GM23248 (cell line): ENCODE results near the gene FUT9. TPM values are rescaled to one million over a fixed set of nuclear protein-coding genes. Genes with fewer than 3 reads are reported as not detected.

Source experiments
- DNase-seq: peaks from one replicate; pipeline ENCODE4 v3.0.0-alpha.2; 2015
- H2AFZ ChIP-seq: fragments of 200-600 bp; sonication (generic); 2 replicates; pipeline ENCODE4 v1.6.1; 2016; ENCODE audit warnings: antibody characterized with exemption
- H3F3A ChIP-seq: fragments of 200-600 bp; sonication (generic); 2 replicates; pipeline ENCODE4 v1.6.1; 2016; ENCODE audit warnings: mild to moderate bottlenecking, antibody characterized with exemption, mixed run types; ENCODE audit not compliant: insufficient read depth
- H3K27ac ChIP-seq: fragments of 200-600 bp; sonication (generic); 2 replicates; pipeline ENCODE4 v1.5.1; 2016; ENCODE audit warnings: mild to moderate bottlenecking
- H3K27me3 ChIP-seq: fragments of 200-600 bp; sonication (generic); replicated peaks from 2 replicates; pipeline ENCODE4 v1.6.1; 2016; ENCODE audit warnings: mild to moderate bottlenecking; ENCODE audit not compliant: insufficient read depth
- H3K36me3 ChIP-seq: fragments of 200-600 bp; sonication (generic); 2 replicates; pipeline ENCODE4 v1.6.1; 2016; ENCODE audit warnings: low read depth, mild to moderate bottlenecking
- H3K4me1 ChIP-seq: fragments of 200-600 bp; sonication (generic); 2 replicates; pipeline ENCODE4 v1.6.1; 2016; ENCODE audit warnings: mild to moderate bottlenecking; ENCODE audit not compliant: insufficient read depth
- H3K4me2 ChIP-seq: fragments of 200-600 bp; sonication (generic); one replicate; pipeline ENCODE4 v1.6.1; 2016; ENCODE audit warnings: mild to moderate bottlenecking; ENCODE audit not compliant: unreplicated experiment
- H3K4me3 ChIP-seq: fragments of 200-600 bp; sonication (generic); 2 replicates; pipeline ENCODE4 v1.5.1; 2016; ENCODE audit warnings: mild to moderate bottlenecking
- H3K79me2 ChIP-seq: fragments of 200-600 bp; sonication (generic); 2 replicates; pipeline ENCODE4 v1.6.1; 2016; ENCODE audit warnings: mild to moderate bottlenecking; ENCODE audit not compliant: insufficient read depth
- H3K9ac ChIP-seq: fragments of 200-600 bp; sonication (generic); 2 replicates; pipeline ENCODE4 v1.6.1; 2016; ENCODE audit warnings: mild to moderate bottlenecking
- H3K9me2 ChIP-seq: fragments of 200-600 bp; sonication (generic); 2 replicates; pipeline ENCODE4 v1.6.1; 2016; ENCODE audit warnings: mixed run types, mild to moderate bottlenecking, moderate library complexity; ENCODE audit not compliant: insufficient read depth
- H3K9me3 ChIP-seq: fragments of 200-600 bp; sonication (generic); one replicate; pipeline ENCODE4 v1.6.1; 2017; ENCODE audit warnings: low read depth
- H4K20me1 ChIP-seq: fragments of 200-600 bp; sonication (generic); 2 replicates; pipeline ENCODE4 v1.6.0; 2016; ENCODE audit not compliant: insufficient read depth
- EZH2 ChIP-seq: fragments of 200-600 bp; sonication (generic); IDR thresholded peaks from 2 replicates; pipeline ENCODE4 v1.6.1; 2018; ENCODE audit warnings: antibody characterized with exemption, mild to moderate bottlenecking; ENCODE audit not compliant: insufficient read depth, poor library complexity, severe bottlenecking
- EZH2phosphoT487 ChIP-seq: fragments of 200-600 bp; sonication (generic); IDR thresholded peaks from 2 replicates; pipeline ENCODE4 v1.6.1; 2018; ENCODE audit warnings: antibody characterized with exemption, moderate library complexity, mild to moderate bottlenecking, low read depth; ENCODE audit not compliant: insufficient read depth
- WGBS, 2 experiments: methylation state at CpG; one replicate each; pipeline ENCODE4 v1.1.6; 2015 to 2017; ENCODE audit warnings: low lambda C conversion rate in 2 of 2, low coverage in 1 of 2; ENCODE audit errors: missing lambda C conversion rate in 2 of 2; 5-methylcytosine and 5-hydroxymethylcytosine counted together
- in situ Hi-C: fragments of 300-500 bp; cut with MboI; formaldehyde crosslinking; loops from 2 replicates; pipeline ENCODE4 v1.15.0; 2020
- polyA plus RNA-seq: library from polyadenylated mRNA; unstranded; fragments of >200 nt; fragmentation: Nextera tagmentation; extraction: Ambion mirVana; gene quantifications from 2 replicates; pipeline ENCODE4 v1.2.1, GENCODE V29; 2016
- total RNA-seq: library from RNA; depleted of rRNA; stranded (reverse); fragments of >200 nt; shearing (Covaris generic); gene quantifications from 2 replicates; pipeline ENCODE4 v1.2.3, GENCODE V29; 2014; rRNA removed

FUT9 gene
- not detected in 2 replicates for total RNA-seq
- polyA plus RNA-seq, result not detected in 2 replicates

GRCh38 chr6:96015518-96016333, at the start of gene FUT9:
Gene FUT9 (plus strand): TSS chr6:96015974. CDS start chr6:96203156, 187,182 bp downstream.
- Histone ChIP-seq H3K4me2 (no peak within 1 kb of the TSS), H2AFZ (no peak within 1 kb of the TSS), H4K20me1 (no peaks in the 10 kb centered on the region), H3K9me3 (no peaks in the 10 kb centered on the region), H3K9ac (no peak within 1 kb of the TSS), H3K4me1 (no peaks in the 10 kb centered on the region), H3K27me3 (no peaks in the 10 kb centered on the region), H3F3A (no peaks in the 10 kb centered on the region), H3K9me2 (no peaks in the 10 kb centered on the region), H3K4me3 (no peak within 1 kb of the TSS), H3K79me2 (no peaks in the 10 kb centered on the region), H3K36me3 (no peaks in the 10 kb centered on the region), H3K27ac (no peak within 1 kb of the TSS)
- no peak for DNase-seq
- in situ Hi-C loops, result no loop called here
- 7% methylated on average over 41 to 62 of the region's 62 CpGs for WGBS, 2 experiments
- TF ChIP-seq EZH2 (no peak), EZH2phosphoT487 (no peak)

GRCh38 chr6:95967594-95967993, 48.2 kb upstream of the FUT9 start:
- DNase-seq, result no peak
- no peak overlapping the region for H3K9ac ChIP-seq

GRCh38 chr6:95973976-95974375, 41.8 kb upstream of the FUT9 start:
- H3K36me3 ChIP-seq, result no peaks in the 10 kb centered on the region
- no peak overlapping the region for H3K4me3 ChIP-seq
- H3K9ac ChIP-seq, result no peak overlapping the region
- in situ Hi-C loops, result no loop called here
- no peak overlapping the region for H3K4me2 ChIP-seq
- 6 to 12% methylated on average over 3 of the region's 3 CpGs for WGBS, 2 experiments
- no peaks in the 10 kb centered on the region for H3K27me3 ChIP-seq
- H3K79me2 ChIP-seq, result no peaks in the 10 kb centered on the region
- no peak overlapping the region for H2AFZ ChIP-seq
- H3K9me3 ChIP-seq, result no peaks in the 10 kb centered on the region
- no peak overlapping the region for H3K27ac ChIP-seq
- TF ChIP-seq EZH2, result no peak
- TF ChIP-seq EZH2phosphoT487, result no peak
- H4K20me1 ChIP-seq, result no peaks in the 10 kb centered on the region
- no peak for DNase-seq
- no peaks in the 10 kb centered on the region for H3K4me1 ChIP-seq
- no peaks in the 10 kb centered on the region for H3K9me2 ChIP-seq
- no peaks in the 10 kb centered on the region for H3F3A ChIP-seq

More at GRCh38 chr6:95967594-95967993, 48.2 kb upstream of the FUT9 start:
- H3K36me3 ChIP-seq, result no peaks in the 10 kb centered on the region
- H3K27ac ChIP-seq, result no peak overlapping the region
- no peaks in the 10 kb centered on the region for H3K4me1 ChIP-seq
- H3K79me2 ChIP-seq, result no peaks in the 10 kb centered on the region
- no peak overlapping the region for H2AFZ ChIP-seq
- H4K20me1 ChIP-seq, result no peaks in the 10 kb centered on the region
- no peak for TF ChIP-seq EZH2
- TF ChIP-seq EZH2phosphoT487, result no peak
- H3K9me3 ChIP-seq, result no peaks in the 10 kb centered on the region
- H3K27me3 ChIP-seq, result no peaks in the 10 kb centered on the region
- no peak overlapping the region for H3K4me2 ChIP-seq
- no peaks in the 10 kb centered on the region for H3K9me2 ChIP-seq
- no peak overlapping the region for H3K4me3 ChIP-seq
- no peaks in the 10 kb centered on the region for H3F3A ChIP-seq
- in situ Hi-C loops, result no loop called here

GRCh38 chr6:95978230-95978629, 37.5 kb upstream of the FUT9 start:
- no peak overlapping the region for H3K9ac ChIP-seq
- no peaks in the 10 kb centered on the region for H3K36me3 ChIP-seq
- WGBS, 2 experiments, result 7 to 16% methylated on average over 2 of the region's 2 CpGs
- no peak overlapping the region for H2AFZ ChIP-seq
- H3K27ac ChIP-seq, result no peak overlapping the region
- no peaks in the 10 kb centered on the region for H3K9me3 ChIP-seq
- no peaks in the 10 kb centered on the region for H3K27me3 ChIP-seq
- TF ChIP-seq EZH2phosphoT487 (no peak), EZH2 (no peak)
- no peak for DNase-seq
- H3K9me2 ChIP-seq, result no peaks in the 10 kb centered on the region
- no peak overlapping the region for H3K4me2 ChIP-seq
- no peaks in the 10 kb centered on the region for H3K79me2 ChIP-seq
- no peaks in the 10 kb centered on the region for H4K20me1 ChIP-seq
- in situ Hi-C loops, result no loop called here
- no peaks in the 10 kb centered on the region for H3F3A ChIP-seq
- no peaks in the 10 kb centered on the region for H3K4me1 ChIP-seq
- no peak overlapping the region for H3K4me3 ChIP-seq
